ENCODE measurements around the gene ANAPC13. TPM values are rescaled to one million over a fixed set of nuclear protein-coding genes. Genes with fewer than 3 reads are reported as not detected.

The ANAPC13 gene
- total RNA-seq, 1 experiment from 2014 or later, result 68.8 TPM

GRCh38 chr3:134487406-134487805 is 1.6 kb upstream of the ANAPC13 start:
- no TSS peak for BruUV-seq (replicated peaks)
- Histone ChIP-seq H3K4me3 (ENCODE audit: low read depth in 2 of 2, low read length in 2 of 2) (peak overlapping the region; percentile 96 to 98), H3K27me3 (ENCODE audit: control insufficient read depth, insufficient read depth, low read length) (no peaks in the 10 kb centered on the region), H3K27ac (ENCODE audit: low read length) (peak overlapping the region; percentile 100), H3K9me3 (ENCODE audit: control insufficient read depth, insufficient read depth, low read depth, low read length) (no peaks in the 10 kb centered on the region), H3K4me1 (ENCODE audit: control insufficient read depth, insufficient read depth, low read length) (peaks cover 35% of the 10 kb centered on the region), H3K36me3 (ENCODE audit: control insufficient read depth, insufficient read depth, low read length) (no peaks in the 10 kb centered on the region; the same call in 1 of the 2 replicates)
- intact Hi-C loops (cut with micrococcal nuclease; ENCODE audit: unreplicated experiment) (no loop called here), in situ Hi-C loops (cut with HindIII; ENCODE audit: low pct_unique_long_range_greater_than_20kb, low sequenced_read_pairs) (no loop called here)
- ATAC-seq (no peak), DNase-seq (ENCODE audit: low read depth, low spot score) (no peak)
- no peak for TF ChIP-seq TCF7L2 (IDR thresholded peaks at IDR 0.05; ENCODE audit: low read depth, low read length)
- TF ChIP-seq REST (IDR thresholded peaks at IDR 0.05; ENCODE audit: insufficient read depth in 1 of 2, low read depth in 2 of 2, low read length in 1 of 2), result no peak
- TF ChIP-seq POLR2AphosphoS5 (IDR thresholded peaks at IDR 0.05; ENCODE audit: low read depth, low read length), result no peak
- no peak for TF ChIP-seq SIN3A (IDR thresholded peaks at IDR 0.05; ENCODE audit: borderline replicate concordance, insufficient read depth, low read depth, low read length)
- no peak for TF ChIP-seq CTCF (IDR thresholded peaks at IDR 0.05)
- CTCF ChIA-PET, result no interaction called here
- POLR2A ChIA-PET, result no interaction called here

- Histone ChIP-seq H3K27ac (ENCODE audit: low read length) (peak overlapping the region; percentile 100), H3K9me3 (ENCODE audit: control insufficient read depth, insufficient read depth, low read depth, low read length) (no peaks in the 10 kb centered on the region), H3K36me3 (ENCODE audit: control insufficient read depth, insufficient read depth, low read length) (peaks cover 6% of the 10 kb centered on the region), H3K4me1 (ENCODE audit: control insufficient read depth, insufficient read depth, low read length) (peaks cover 31% of the 10 kb centered on the region), H3K27me3 (ENCODE audit: control insufficient read depth, insufficient read depth, low read length) (no peaks in the 10 kb centered on the region), H3K4me3 (ENCODE audit: low read depth in 2 of 2, low read length in 2 of 2) (peak overlapping the region; percentile 96 to 98)
- intact Hi-C loops (cut with micrococcal nuclease; ENCODE audit: unreplicated experiment) (no loop called here), in situ Hi-C loops (cut with HindIII; ENCODE audit: low pct_unique_long_range_greater_than_20kb, low sequenced_read_pairs) (no loop called here)
- peak; percentile 41 for ATAC-seq
- BruUV-seq (replicated peaks), result no TSS peak
- ChIA-PET POLR2A (interaction anchor here (0.7 kb wide), 1 partner anchor 120 kb away, joined by 3 read pairs; no protein-coding TSS in a partner anchor), CTCF (interaction anchor here (0.6 kb wide), 1 partner anchor 163 kb away, joined by 3 read pairs; no protein-coding TSS in a partner anchor)
- no peak for TF ChIP-seq TCF7L2 (IDR thresholded peaks at IDR 0.05; ENCODE audit: low read depth, low read length)
- peak; percentile 53; the same call in 1 of the 2 replicates for TF ChIP-seq SIN3A (IDR thresholded peaks at IDR 0.05; ENCODE audit: borderline replicate concordance, insufficient read depth, low read depth, low read length)
- no peak for DNase-seq (ENCODE audit: low read depth, low spot score)
These were observed 824 bp upstream of the ANAPC13 start for GRCh38 chr3:134486577-134487041.

- intact Hi-C loops (cut with micrococcal nuclease; ENCODE audit: unreplicated experiment) (no loop called here), in situ Hi-C loops (cut with HindIII; ENCODE audit: low pct_unique_long_range_greater_than_20kb, low sequenced_read_pairs) (no loop called here)
- H3K27ac ChIP-seq (ENCODE audit: low read length), result peak overlapping the region; percentile 100
- ATAC-seq (peak; percentile 8), DNase-seq (ENCODE audit: low read depth, low spot score) (no peak)
- H3K9me3 ChIP-seq (ENCODE audit: control insufficient read depth, insufficient read depth, low read depth, low read length), result no peaks in the 10 kb centered on the region
- peaks cover 30% of the 10 kb centered on the region for H3K4me1 ChIP-seq (ENCODE audit: control insufficient read depth, insufficient read depth, low read length)
- no peaks in the 10 kb centered on the region for H3K27me3 ChIP-seq (ENCODE audit: control insufficient read depth, insufficient read depth, low read length)
- H3K4me3 ChIP-seq (ENCODE audit: low read depth in 2 of 2, low read length in 2 of 2), result peak overlapping the region; percentile 96 to 98
- TF ChIP-seq REST (IDR thresholded peaks at IDR 0.05; ENCODE audit: insufficient read depth in 1 of 2, low read depth in 2 of 2, low read length in 1 of 2) (no peak), POLR2AphosphoS5 (IDR thresholded peaks at IDR 0.05; ENCODE audit: low read depth, low read length) (no peak), SIN3A (IDR thresholded peaks at IDR 0.05; ENCODE audit: borderline replicate concordance, insufficient read depth, low read depth, low read length) (no peak)
- ChIA-PET POLR2A (interaction anchor here (1.2 kb wide), 1 partner anchor 172 kb away, joined by 3 read pairs; no protein-coding TSS in a partner anchor), CTCF (no interaction called here)
- peaks cover 14% of the 10 kb centered on the region for H3K36me3 ChIP-seq (ENCODE audit: control insufficient read depth, insufficient read depth, low read length)
- BruUV-seq (replicated peaks), result no TSS peak
These were observed 589 bp downstream of the ANAPC13 start for GRCh38 chr3:134485075-134485717.
